ENCODE results near the gene FCF1.

DNA sequence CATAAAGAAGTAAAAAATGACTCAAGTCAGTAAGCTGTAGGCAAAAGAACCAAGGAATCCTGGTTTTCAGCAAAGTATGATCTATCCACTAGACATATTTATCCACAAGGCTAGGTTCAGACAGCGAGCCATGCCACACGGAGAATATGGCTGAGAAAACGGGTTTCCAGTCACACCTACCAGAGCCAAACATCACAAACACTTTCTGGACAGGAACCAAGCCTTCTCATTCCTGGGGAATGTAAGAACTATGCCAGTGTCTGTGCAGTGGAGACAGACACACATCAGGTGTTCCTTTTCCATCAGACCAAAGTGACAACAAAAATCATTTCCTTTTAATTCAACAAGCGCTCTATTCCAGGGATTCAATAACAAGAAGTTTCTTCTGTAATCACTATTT, 41.2 kb upstream of the FCF1 start:
- TF ChIP-seq EZH2 (IDR thresholded peaks at IDR 0.05; ENCODE audit: insufficient read depth, poor library complexity, severe bottlenecking) (no peak), EZH2phosphoT487 (IDR thresholded peaks at IDR 0.05; ENCODE audit: insufficient read depth, low read depth) (no peak)
